Progenitor cell of endocrine pancreas (in vitro differentiated cells): ENCODE results near the gene CDH23. TPM values are rescaled to one million over a fixed set of nuclear protein-coding genes. Genes with fewer than 3 reads are reported as not detected.

Experiments
- DNase-seq: peaks from one replicate; pipeline ENCODE4 v3.0.0; 2021; ENCODE audit warnings: low spot score; ENCODE audit not compliant: unreplicated experiment
- H3K27ac Mint-ChIP-seq: 2 replicates; pipeline ENCODE4 v1.8.0; 2021; ENCODE audit warnings: mild to moderate bottlenecking, moderate library complexity, mixed read lengths
- H3K27me3 Mint-ChIP-seq: 2 replicates; pipeline ENCODE4 v1.8.0; 2021; ENCODE audit warnings: mixed read lengths
- H3K36me3 Mint-ChIP-seq: 2 replicates; pipeline ENCODE4 v1.8.0; 2022; ENCODE audit warnings: mixed read lengths; ENCODE audit not compliant: insufficient read depth
- H3K4me1 Mint-ChIP-seq: 2 replicates; pipeline ENCODE4 v1.8.0; 2021; ENCODE audit warnings: low read depth, mixed read lengths
- H3K4me3 Mint-ChIP-seq: 2 replicates; pipeline ENCODE4 v1.8.0; 2021; ENCODE audit warnings: low read depth, mild to moderate bottlenecking, moderate library complexity, mixed read lengths
- H3K9me3 Mint-ChIP-seq: 2 replicates; pipeline ENCODE4 v1.8.0; 2021; ENCODE audit warnings: low read depth, mixed read lengths
- CTCF ChIP-seq: fragments of 200-600 bp; sonication (generic); IDR thresholded peaks from one replicate; pipeline ENCODE4 v1.5.0; 2021; ENCODE audit warnings: antibody characterized with exemption, mild to moderate bottlenecking; ENCODE audit not compliant: unreplicated experiment
- total RNA-seq: library from RNA; stranded (reverse); gene quantifications from 2 replicates; pipeline ENCODE4 v1.2.1, GENCODE V29; 2021

The CDH23 gene
- total RNA-seq, 1 donor from 2014 or later, result 0.43 TPM

- TF ChIP-seq CTCF, result no peak
- DNase-seq, result no peak
- Mint-ChIP-seq H3K27me3 (peaks cover 10% of the 10 kb centered on the region), H3K4me1 (no peaks in the 10 kb centered on the region), H3K4me3 (no peak overlapping the region), H3K27ac (peak overlapping the region; percentile 76), H3K9me3 (no peaks in the 10 kb centered on the region), H3K36me3 (no peaks in the 10 kb centered on the region)
These were observed 297.4 kb downstream of the CDH23 start for GRCh38 chr10:71694039-71694501.

- no peaks in the 10 kb centered on the region for H3K4me1 Mint-ChIP-seq
- H3K27ac Mint-ChIP-seq, result no peak overlapping the region
- no peak for DNase-seq
- H3K36me3 Mint-ChIP-seq, result no peaks in the 10 kb centered on the region
- H3K4me3 Mint-ChIP-seq, result no peak overlapping the region
- no peak for TF ChIP-seq CTCF
- no peaks in the 10 kb centered on the region for H3K9me3 Mint-ChIP-seq
- H3K27me3 Mint-ChIP-seq, result peaks cover 14% of the 10 kb centered on the region
These were observed 297.8 kb downstream of the CDH23 start for GRCh38 chr10:71694567-71694968.

- no peak overlapping the region for H3K27ac Mint-ChIP-seq
- peaks cover 12% of the 10 kb centered on the region for H3K27me3 Mint-ChIP-seq
- H3K36me3 Mint-ChIP-seq, result no peaks in the 10 kb centered on the region
- DNase-seq, result no peak
- H3K4me3 Mint-ChIP-seq, result no peak overlapping the region
- TF ChIP-seq CTCF, result no peak
- no peaks in the 10 kb centered on the region for H3K9me3 Mint-ChIP-seq
- H3K4me1 Mint-ChIP-seq, result no peaks in the 10 kb centered on the region
These were observed 299.1 kb downstream of the CDH23 start for GRCh38 chr10:71695502-71696476.

- Mint-ChIP-seq H3K36me3 (no peaks in the 10 kb centered on the region), H3K4me3 (no peak overlapping the region), H3K27me3 (peaks cover 8% of the 10 kb centered on the region), H3K4me1 (no peaks in the 10 kb centered on the region), H3K27ac (no peak overlapping the region), H3K9me3 (no peaks in the 10 kb centered on the region)
- DNase-seq, result peak; percentile 63
- peak; percentile 86 for TF ChIP-seq CTCF
These were observed 300.1 kb downstream of the CDH23 start for GRCh38 chr10:71696628-71697326.

- DNase-seq, result no peak
- Mint-ChIP-seq H3K4me3 (no peak overlapping the region), H3K9me3 (no peaks in the 10 kb centered on the region), H3K27me3 (peaks cover 13% of the 10 kb centered on the region), H3K4me1 (no peaks in the 10 kb centered on the region), H3K27ac (no peak overlapping the region), H3K36me3 (no peaks in the 10 kb centered on the region)
- no peak for TF ChIP-seq CTCF
These were observed 301.4 kb downstream of the CDH23 start for GRCh38 chr10:71697938-71698709.
